DMS53 treated with DMSO at 0.1 percent for 48 hours (cell line): Measurements from ENCODE around the gene ZNF763.
"Not testable (repeated sequence)": the region's sequence is repeated elsewhere in the genome, so short reads cannot be mapped to it uniquely, and the experiment has no call there.

Experiments used
- DNase-seq: peaks from one replicate; lab custom pipeline; 2025; ENCODE audit not compliant: unreplicated experiment; lab: John Stamatoyannopoulos, UW

The ZNF763 gene

DNA sequence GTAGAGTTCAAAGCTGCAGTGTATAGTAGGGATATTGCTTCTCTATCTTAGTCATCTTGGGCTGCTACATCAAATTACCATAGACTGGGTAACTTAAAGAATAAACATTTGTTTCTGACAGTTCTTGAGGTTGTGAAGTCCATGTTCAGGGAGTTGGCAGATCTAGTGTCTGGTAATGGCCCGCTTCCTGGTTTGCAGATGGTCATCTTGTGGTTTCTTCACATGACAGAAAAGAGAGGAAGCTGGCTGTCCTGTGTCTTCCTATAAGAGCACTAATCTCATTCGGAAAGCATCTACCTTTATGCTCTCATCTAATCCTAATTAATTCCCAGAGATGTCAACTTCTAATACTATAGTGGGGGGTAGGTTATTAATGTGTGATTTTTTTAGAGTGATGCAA is 6.2 kb downstream of the ZNF763 start:
- no peak for DNase-seq

DNA sequence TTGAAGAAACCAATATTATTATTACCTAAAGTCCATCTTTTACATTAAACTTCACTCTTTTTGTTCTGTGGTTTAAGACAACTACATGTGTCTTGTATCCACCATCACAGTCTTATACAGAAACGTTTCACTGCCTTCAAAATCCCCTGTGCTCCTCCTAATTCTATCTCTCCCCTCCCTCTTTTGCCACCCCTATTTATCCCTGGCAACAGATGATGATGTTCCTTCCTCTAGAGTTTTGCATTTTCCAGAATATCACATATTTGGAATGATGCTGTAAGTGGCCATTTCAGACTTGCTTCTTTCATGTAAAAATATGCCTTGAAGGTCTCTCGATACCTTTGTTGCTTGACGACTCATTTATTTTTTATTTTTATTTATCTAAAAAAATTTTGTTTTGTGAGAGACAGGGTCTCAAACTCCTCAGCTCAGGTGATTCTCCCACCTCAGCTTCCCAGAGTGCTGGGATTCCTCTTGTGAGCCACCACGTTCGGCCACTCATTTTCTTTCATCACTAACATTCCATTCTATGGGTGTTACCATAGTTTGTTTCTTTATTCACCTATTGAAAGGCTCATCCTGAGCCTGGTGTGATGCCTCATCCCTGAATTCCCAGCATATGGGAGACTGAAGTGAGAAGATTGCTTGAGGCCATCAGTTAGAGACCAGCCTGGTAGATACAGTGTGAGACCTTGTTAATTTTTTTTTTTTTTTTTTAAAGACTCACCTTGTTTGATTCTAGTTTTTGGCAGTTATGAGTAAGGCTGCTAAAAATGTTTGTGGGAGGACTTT is 8.4 kb downstream of the ZNF763 start:
- DNase-seq = no peak

DNA sequence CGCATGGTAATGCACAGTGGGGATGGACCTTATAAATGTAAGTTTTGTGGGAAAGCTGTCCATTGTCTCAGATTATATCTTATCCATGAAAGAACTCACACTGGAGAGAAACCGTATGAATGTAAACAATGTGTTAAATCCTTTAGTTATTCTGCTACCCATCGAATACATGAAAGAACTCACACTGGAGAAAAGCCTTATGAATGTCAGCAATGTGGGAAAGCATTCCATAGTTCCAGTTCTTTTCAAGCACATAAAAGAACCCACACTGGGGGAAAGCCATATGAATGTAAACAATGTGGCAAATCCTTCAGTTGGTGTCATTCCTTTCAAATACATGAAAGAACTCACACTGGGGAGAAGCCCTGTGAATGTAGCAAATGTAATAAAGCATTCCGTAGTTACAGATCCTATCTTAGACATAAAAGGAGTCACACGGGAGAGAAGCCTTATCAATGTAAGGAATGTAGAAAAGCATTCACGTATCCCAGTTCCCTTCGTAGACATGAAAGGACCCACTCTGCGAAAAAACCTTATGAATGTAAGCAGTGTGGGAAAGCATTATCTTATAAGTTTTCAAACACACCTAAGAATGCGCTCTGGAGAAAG is 13.8 kb downstream of the ZNF763 start:
- DNase-seq = no peak

DNA sequence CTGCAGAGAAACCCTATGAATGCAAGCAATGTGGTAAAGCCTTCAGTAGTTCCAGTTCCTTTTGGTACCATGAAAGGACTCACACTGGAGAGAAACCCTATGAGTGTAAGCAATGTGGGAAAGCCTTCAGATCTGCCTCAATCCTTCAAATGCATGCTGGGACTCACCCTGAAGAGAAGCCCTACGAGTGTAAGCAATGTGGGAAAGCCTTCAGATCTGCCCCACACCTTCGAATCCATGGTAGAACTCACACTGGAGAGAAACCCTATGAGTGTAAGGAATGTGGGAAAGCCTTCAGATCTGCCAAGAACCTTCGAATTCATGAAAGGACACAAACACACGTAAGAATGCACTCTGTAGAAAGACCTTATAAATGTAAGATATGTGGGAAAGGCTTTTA is 14.7 kb downstream of the ZNF763 start:
- no peak for DNase-seq

GRCh38 chr19:11982526-11982925 is 17.7 kb downstream of the ZNF763 start:
- no peak for DNase-seq

- no peak for DNase-seq
Measured at GRCh38 chr19:11984986-11985385, 20.1 kb downstream of the ZNF763 start.

- DNase-seq = no peak
Measured at GRCh38 chr19:11986754-11987153, 21.9 kb downstream of the ZNF763 start.

GRCh38 chr19:11987405-11988281 is 22.8 kb downstream of the ZNF763 start:
- peak; percentile 88 for DNase-seq

GRCh38 chr19:11989112-11989456 is 24.2 kb downstream of the ZNF763 start:
- no peak for DNase-seq

- not testable (repeated sequence) for DNase-seq
Measured at GRCh38 chr19:11991921-11992320, 27.1 kb downstream of the ZNF763 start.

DNA sequence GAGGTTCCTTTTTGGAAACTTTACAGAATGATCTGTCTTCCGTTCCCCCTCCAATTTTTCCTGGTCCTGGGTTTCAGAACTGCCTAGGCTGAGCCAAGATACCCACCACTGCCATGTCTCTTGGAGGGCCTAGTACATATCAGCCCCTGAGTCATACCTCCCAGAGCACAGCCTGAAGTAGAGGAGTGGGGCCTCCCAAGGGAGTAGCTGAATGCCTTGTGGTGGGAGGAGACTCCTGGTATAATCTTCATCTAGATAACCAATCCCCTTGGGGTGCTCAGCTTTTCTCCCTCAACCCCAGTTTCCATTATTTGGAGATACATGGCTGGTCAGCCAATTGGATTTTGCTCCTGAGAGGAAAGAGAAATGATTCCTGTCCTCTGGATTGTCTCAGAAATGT is 30.3 kb downstream of the ZNF763 start:
- no peak for DNase-seq

- DNase-seq = no peak
Measured at GRCh38 chr19:12000152-12000981, 35.5 kb downstream of the ZNF763 start.

- DNase-seq = no peak
Measured at GRCh38 chr19:12015015-12015752, 50.3 kb downstream of the ZNF763 start.

DNA sequence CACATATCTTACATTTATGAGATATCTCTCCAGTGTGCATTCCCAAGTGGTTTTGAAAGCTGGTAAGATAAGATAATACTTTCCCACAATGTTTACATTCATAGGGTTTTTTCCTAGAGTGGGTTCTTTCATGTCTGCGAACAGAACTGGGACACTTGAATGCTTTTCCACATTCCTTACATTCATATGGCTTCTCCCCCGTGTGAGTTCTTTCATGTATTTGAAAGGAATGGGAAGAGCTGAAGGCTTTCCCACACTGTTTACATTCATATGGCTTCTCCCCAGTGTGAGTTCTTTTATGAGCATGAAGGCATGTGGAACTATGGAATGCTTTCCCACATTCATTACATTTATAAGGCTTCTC is 50.9 kb downstream of the ZNF763 start:
- no peak for DNase-seq
